ENCODE measurements around the gene EIF4EBP3. TPM values are rescaled to one million over a fixed set of nuclear protein-coding genes. Genes with fewer than 3 reads are reported as not detected.

The EIF4EBP3 gene
- total and polyA plus RNA-seq, 2 donors (not counting 1 experiment from before 2014, with no cell fraction given) = 15.0 to 18.2 TPM

DNA sequence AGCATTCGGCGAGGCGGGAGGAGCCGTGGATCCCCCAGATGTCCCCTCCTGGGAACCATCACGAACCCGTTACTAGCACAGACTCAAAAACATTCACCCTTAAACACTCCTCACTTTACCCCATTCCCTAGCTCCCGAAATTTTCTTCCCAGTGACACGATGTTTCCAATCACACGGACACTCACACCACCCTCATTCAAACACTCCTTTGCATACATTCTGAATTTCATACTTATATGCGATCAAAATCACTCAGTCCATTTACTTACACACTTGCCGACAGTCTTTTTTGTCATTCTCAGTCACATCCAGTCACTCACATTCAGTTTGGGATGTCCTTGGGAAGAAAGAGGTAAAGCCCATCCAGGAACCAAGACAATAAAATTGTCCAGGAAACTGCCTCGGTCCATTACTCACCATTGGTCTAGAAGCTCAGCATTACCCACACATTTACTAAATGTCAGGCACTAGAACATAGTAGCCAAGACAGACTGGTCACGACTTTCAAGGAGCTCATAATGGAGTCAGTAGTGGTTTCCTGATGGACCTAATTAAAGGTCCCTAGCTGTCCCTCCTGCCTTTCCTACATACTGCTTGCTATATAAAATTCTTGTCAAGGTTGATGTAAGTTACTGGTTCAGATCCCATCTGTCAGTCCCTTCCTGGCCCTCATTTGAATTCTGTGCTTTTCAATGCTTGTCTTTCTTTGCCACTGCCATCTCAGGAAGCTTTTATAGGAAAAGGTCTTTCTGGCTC lies 17.7 kb downstream of the EIF4EBP3 start:
- TF ChIP-seq, protein P1, sequence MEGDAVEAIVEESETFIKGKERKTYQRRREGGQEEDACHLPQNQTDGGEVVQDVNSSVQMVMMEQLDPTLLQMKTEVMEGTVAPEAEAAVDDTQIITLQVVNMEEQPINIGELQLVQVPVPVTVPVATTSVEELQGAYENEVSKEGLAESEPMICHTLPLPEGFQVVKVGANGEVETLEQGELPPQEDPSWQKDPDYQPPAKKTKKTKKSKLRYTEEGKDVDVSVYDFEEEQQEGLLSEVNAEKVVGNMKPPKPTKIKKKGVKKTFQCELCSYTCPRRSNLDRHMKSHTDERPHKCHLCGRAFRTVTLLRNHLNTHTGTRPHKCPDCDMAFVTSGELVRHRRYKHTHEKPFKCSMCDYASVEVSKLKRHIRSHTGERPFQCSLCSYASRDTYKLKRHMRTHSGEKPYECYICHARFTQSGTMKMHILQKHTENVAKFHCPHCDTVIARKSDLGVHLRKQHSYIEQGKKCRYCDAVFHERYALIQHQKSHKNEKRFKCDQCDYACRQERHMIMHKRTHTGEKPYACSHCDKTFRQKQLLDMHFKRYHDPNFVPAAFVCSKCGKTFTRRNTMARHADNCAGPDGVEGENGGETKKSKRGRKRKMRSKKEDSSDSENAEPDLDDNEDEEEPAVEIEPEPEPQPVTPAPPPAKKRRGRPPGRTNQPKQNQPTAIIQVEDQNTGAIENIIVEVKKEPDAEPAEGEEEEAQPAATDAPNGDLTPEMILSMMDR (IDR thresholded peaks at IDR 0.05) = no peak
- TF ChIP-seq EZH2 (IDR thresholded peaks at IDR 0.05; ENCODE audit: borderline replicate concordance, insufficient read depth, low read depth, low read length, poor library complexity, severe bottlenecking) = no peak
- Histone ChIP-seq H3K4me3 (ENCODE audit: control extremely low read depth in 1 of 5, extremely low read depth in 1 of 5, insufficient read depth in 1 of 5, low read depth in 2 of 5, low read length in 4 of 5) (peak overlapping the region; percentile 71 to 95 (median 91)), H3K79me2 (ENCODE audit: control insufficient read depth, insufficient read depth, low read length) (peaks cover 21% of the 10 kb centered on the region), H3K9ac (ENCODE audit: low read length) (peak overlapping the region; percentile 93), H3K4me1 (ENCODE audit: control insufficient read depth in 2 of 2, insufficient read depth in 2 of 2, low read length in 2 of 2) (peaks cover 33 to 44% of the 10 kb centered on the region in 2 donors), H3K9me3 (ENCODE audit: control extremely low read depth in 1 of 3, control insufficient read depth in 2 of 3, insufficient read depth in 1 of 3, low read length in 2 of 3) (no peaks in the 10 kb centered on the region), H4K20me1 (ENCODE audit: control insufficient read depth, insufficient read depth, low read length, poor library complexity, severe bottlenecking) (no peaks in the 10 kb centered on the region), H3K4me2 (replicated peaks; ENCODE audit: low read depth, low read length, poor library complexity, severe bottlenecking) (peak overlapping the region; percentile 94), H3K27me3 (replicated peaks in 1 of 4; ENCODE audit: control extremely low read depth in 1 of 4, control insufficient read depth in 3 of 4, insufficient read depth in 4 of 4, low read length in 3 of 4) (no peaks in the 10 kb centered on the region), H2AFZ (ENCODE audit: insufficient read depth, low read depth, low read length, poor library complexity, severe bottlenecking) (peak overlapping the region; percentile 95), H3K27ac (ENCODE audit: low read length in 2 of 2) (peak overlapping the region; percentile 91 to 92), H3K36me3 (replicated peaks in 1 of 2; ENCODE audit: control extremely low read depth in 1 of 2, control insufficient read depth in 1 of 2, extremely low read depth in 1 of 2, insufficient read depth in 2 of 2, low read length in 1 of 2) (peaks cover 0 to 27% of the 10 kb centered on the region in 2 experiments)
- Mint-ChIP-seq H3K4me3 (peak overlapping the region; percentile 90), H3K27me3 (no peaks in the 10 kb centered on the region), H3K9me3 (ENCODE audit: insufficient read depth) (no peaks in the 10 kb centered on the region), H3K27ac (peak overlapping the region; percentile 97), H3K4me1 (peaks cover 56% of the 10 kb centered on the region)
- no peak for DNase-seq
- 3% methylated on average over 6 of the region's 13 CpGs for WGBS (ENCODE audit: insufficient coverage)
- ATAC-seq (ENCODE audit: low read depth) = no peak
- intact Hi-C loops (cut with micrococcal nuclease) = loop anchor here (2.0 to 10.0 kb wide), 3 partner anchors 146 to 760 kb away; partner anchors contain the start of genes PFDN1 and TAF7
- ChIA-PET POLR2A (interaction anchor here (3.7 kb wide), 1 partner anchor 17 kb away, joined by 15 read pairs; the partner anchor contains the start of gene EIF4EBP3), CTCF (interaction anchor here (0.7 to 4.6 kb wide), 2 partner anchors 17 to 69 kb away, joined by 4 to 18 read pairs; partner anchors contain the start of gene EIF4EBP3)

DNA sequence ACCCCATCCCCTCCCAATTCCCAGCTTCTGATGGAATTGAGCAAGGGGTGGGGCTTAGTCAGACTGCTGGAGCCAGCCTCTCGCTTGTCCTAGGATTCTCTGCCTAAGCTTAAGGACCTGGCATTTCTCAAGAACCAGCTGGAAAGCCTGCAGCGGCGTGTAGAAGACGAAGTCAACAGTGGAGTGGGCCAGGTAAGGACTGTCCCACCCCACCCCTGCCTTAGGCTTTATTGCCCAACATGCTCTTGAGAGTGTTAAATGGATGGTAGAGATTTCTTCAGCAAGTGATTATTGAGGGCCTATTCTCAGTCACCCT lies 18.3 kb downstream of the EIF4EBP3 start:
- TF ChIP-seq, protein P1 (IDR thresholded peaks at IDR 0.05) = no peak
- no peak for TF ChIP-seq EZH2 (IDR thresholded peaks at IDR 0.05; ENCODE audit: borderline replicate concordance, insufficient read depth, low read depth, low read length, poor library complexity, severe bottlenecking)
- DNase-seq (no peak), ATAC-seq (ENCODE audit: low read depth) (no peak)
- Histone ChIP-seq H3K36me3 (replicated peaks in 1 of 2; ENCODE audit: control extremely low read depth in 1 of 2, control insufficient read depth in 1 of 2, extremely low read depth in 1 of 2, insufficient read depth in 2 of 2, low read length in 1 of 2) (peaks cover 0 to 27% of the 10 kb centered on the region in 2 experiments), H3K9ac (ENCODE audit: low read length) (peak overlapping the region; percentile 93), H3K4me2 (replicated peaks; ENCODE audit: low read depth, low read length, poor library complexity, severe bottlenecking) (peak overlapping the region; percentile 94), H2AFZ (ENCODE audit: insufficient read depth, low read depth, low read length, poor library complexity, severe bottlenecking) (no peak overlapping the region), H3K4me1 (ENCODE audit: control insufficient read depth in 2 of 2, insufficient read depth in 2 of 2, low read length in 2 of 2) (peaks cover 33 to 46% of the 10 kb centered on the region in 2 donors), H4K20me1 (ENCODE audit: control insufficient read depth, insufficient read depth, low read length, poor library complexity, severe bottlenecking) (no peaks in the 10 kb centered on the region), H3K9me3 (ENCODE audit: control extremely low read depth in 1 of 3, control insufficient read depth in 2 of 3, insufficient read depth in 1 of 3, low read length in 2 of 3) (no peaks in the 10 kb centered on the region), H3K79me2 (ENCODE audit: control insufficient read depth, insufficient read depth, low read length) (peaks cover 21% of the 10 kb centered on the region), H3K4me3 (ENCODE audit: control extremely low read depth in 1 of 5, extremely low read depth in 1 of 5, insufficient read depth in 1 of 5, low read depth in 2 of 5, low read length in 4 of 5) (peak overlapping the region in 1 of 5 experiments; percentile 82), H3K27ac (ENCODE audit: low read length in 2 of 2) (peak overlapping the region in 1 of 2 donors; percentile 92), H3K27me3 (replicated peaks in 1 of 4; ENCODE audit: control extremely low read depth in 1 of 4, control insufficient read depth in 3 of 4, insufficient read depth in 4 of 4, low read length in 3 of 4) (no peaks in the 10 kb centered on the region)
- no peaks in the 10 kb centered on the region for H3K9me3 Mint-ChIP-seq (ENCODE audit: insufficient read depth)
- H3K4me1 Mint-ChIP-seq = peaks cover 58% of the 10 kb centered on the region
- intact Hi-C loops (cut with micrococcal nuclease) = loop anchor here (2.0 to 10.0 kb wide), 3 partner anchors 145 to 759 kb away; partner anchors contain the start of genes PFDN1 and TAF7
- ChIA-PET POLR2A (interaction anchor here (3.7 kb wide), 1 partner anchor 18 kb away, joined by 15 read pairs; the partner anchor contains the start of gene EIF4EBP3), CTCF (interaction anchor here (0.7 to 4.6 kb wide), 2 partner anchors 18 to 69 kb away, joined by 4 to 18 read pairs; partner anchors contain the start of gene EIF4EBP3)
- no peaks in the 10 kb centered on the region for H3K27me3 Mint-ChIP-seq
- 100% methylated on average over 3 of the region's 4 CpGs for WGBS (ENCODE audit: insufficient coverage)
- peak overlapping the region; percentile 97 for H3K27ac Mint-ChIP-seq
- peak overlapping the region; percentile 90 for H3K4me3 Mint-ChIP-seq

Data from B cell (primary cell).